ENCODE results near the gene PPFIBP2. TPM values are rescaled to one million over a fixed set of nuclear protein-coding genes. Genes with fewer than 3 reads are reported as not detected.

Gene PPFIBP2
- total RNA-seq, 1 experiment from 2014 or later = 21.5 TPM

GRCh38 chr11:7469351-7469865 is 44.4 kb upstream of the PPFIBP2 start:
- TF ChIP-seq TCF7L2 (IDR thresholded peaks at IDR 0.05; ENCODE audit: low read depth, low read length) (no peak), POLR2AphosphoS5 (IDR thresholded peaks at IDR 0.05; ENCODE audit: low read depth, low read length) (no peak), SIN3A (IDR thresholded peaks at IDR 0.05; ENCODE audit: borderline replicate concordance, insufficient read depth, low read depth, low read length) (no peak), CTCF (IDR thresholded peaks at IDR 0.05) (no peak), REST (IDR thresholded peaks at IDR 0.05; ENCODE audit: insufficient read depth in 1 of 2, low read depth in 2 of 2, low read length in 1 of 2) (no peak)
- CTCF ChIA-PET = no interaction called here
- intact Hi-C loops (cut with micrococcal nuclease; ENCODE audit: unreplicated experiment) (no loop called here), in situ Hi-C loops (cut with HindIII; ENCODE audit: low pct_unique_long_range_greater_than_20kb, low sequenced_read_pairs) (no loop called here)
- Histone ChIP-seq H3K36me3 (ENCODE audit: control insufficient read depth, insufficient read depth, low read length) (no peaks in the 10 kb centered on the region), H3K27ac (ENCODE audit: low read length) (no peak overlapping the region), H3K4me3 (ENCODE audit: low read depth in 2 of 2, low read length in 2 of 2) (no peak overlapping the region), H3K4me1 (ENCODE audit: control insufficient read depth, insufficient read depth, low read length) (no peaks in the 10 kb centered on the region), H3K27me3 (ENCODE audit: control insufficient read depth, insufficient read depth, low read length) (peaks cover 8% of the 10 kb centered on the region), H3K9me3 (ENCODE audit: control insufficient read depth, insufficient read depth, low read depth, low read length) (no peaks in the 10 kb centered on the region)
- DNase-seq (ENCODE audit: low read depth, low spot score) = no peak
- ATAC-seq = no peak
- no TSS peak for BruUV-seq (replicated peaks)
- POLR2A ChIA-PET = interaction anchor here (0.7 kb wide), 1 partner anchor 176 kb away, joined by 4 read pairs; no protein-coding TSS in a partner anchor

- no peak for DNase-seq (ENCODE audit: low read depth, low spot score)
- H3K9me3 ChIP-seq (ENCODE audit: control insufficient read depth, insufficient read depth, low read depth, low read length) = no peaks in the 10 kb centered on the region
- TF ChIP-seq REST (IDR thresholded peaks at IDR 0.05; ENCODE audit: insufficient read depth in 1 of 2, low read depth in 2 of 2, low read length in 1 of 2) (no peak), POLR2AphosphoS5 (IDR thresholded peaks at IDR 0.05; ENCODE audit: low read depth, low read length) (no peak), TCF7L2 (IDR thresholded peaks at IDR 0.05; ENCODE audit: low read depth, low read length) (no peak), CTCF (IDR thresholded peaks at IDR 0.05) (no peak), SIN3A (IDR thresholded peaks at IDR 0.05; ENCODE audit: borderline replicate concordance, insufficient read depth, low read depth, low read length) (no peak)
- ChIA-PET POLR2A (interaction anchor here (0.7 kb wide), 1 partner anchor 14 kb away, joined by 19 read pairs; no protein-coding TSS in a partner anchor), CTCF (no interaction called here)
- no peak overlapping the region for H3K27ac ChIP-seq (ENCODE audit: low read length)
- H3K4me3 ChIP-seq (ENCODE audit: low read depth in 2 of 2, low read length in 2 of 2) = no peak overlapping the region
- no peaks in the 10 kb centered on the region for H3K36me3 ChIP-seq (ENCODE audit: control insufficient read depth, insufficient read depth, low read length)
- in situ Hi-C loops (cut with HindIII; ENCODE audit: low pct_unique_long_range_greater_than_20kb, low sequenced_read_pairs) (no loop called here), intact Hi-C loops (cut with micrococcal nuclease; ENCODE audit: unreplicated experiment) (no loop called here)
- no peaks in the 10 kb centered on the region for H3K4me1 ChIP-seq (ENCODE audit: control insufficient read depth, insufficient read depth, low read length)
- no peak for ATAC-seq
- BruUV-seq (replicated peaks) = no TSS peak
- H3K27me3 ChIP-seq (ENCODE audit: control insufficient read depth, insufficient read depth, low read length) = peaks cover 8% of the 10 kb centered on the region
Measured at GRCh38 chr11:7471071-7471470, 42.7 kb upstream of the PPFIBP2 start.
